ENCODE results near the gene FSTL4.

FSTL4 gene

GRCh38 chr5:133253671-133254070 is 358.7 kb downstream of the FSTL4 start:
- H3K4me1 ChIP-seq (ENCODE audit: control insufficient read depth in 2 of 2, insufficient read depth in 2 of 2, low read length in 2 of 2): no peaks in the 10 kb centered on the region
- no peaks in the 10 kb centered on the region for H3K36me3 ChIP-seq (ENCODE audit: control insufficient read depth in 2 of 2, insufficient read depth in 2 of 2, low read length in 2 of 2)
- H3K9me3 ChIP-seq (ENCODE audit: control insufficient read depth in 2 of 2, low read length in 2 of 2): no peaks in the 10 kb centered on the region
- no peak overlapping the region for H3K4me3 ChIP-seq (ENCODE audit: low read length in 2 of 2)
- H3K9ac ChIP-seq (ENCODE audit: low read depth in 1 of 2, low read length in 2 of 2): no peak overlapping the region
- H3K27me3 ChIP-seq (ENCODE audit: control insufficient read depth in 2 of 2, insufficient read depth in 2 of 2, low read length in 2 of 2): no peaks in the 10 kb centered on the region
- no peak overlapping the region for H3K27ac ChIP-seq (ENCODE audit: low read depth in 2 of 2, low read length in 2 of 2)

- no peak overlapping the region for H3K9ac ChIP-seq (ENCODE audit: low read depth in 1 of 2, low read length in 2 of 2)
- H3K36me3 ChIP-seq (ENCODE audit: control insufficient read depth in 2 of 2, insufficient read depth in 2 of 2, low read length in 2 of 2): no peaks in the 10 kb centered on the region
- no peaks in the 10 kb centered on the region for H3K27me3 ChIP-seq (ENCODE audit: control insufficient read depth in 2 of 2, insufficient read depth in 2 of 2, low read length in 2 of 2)
- no peaks in the 10 kb centered on the region for H3K4me1 ChIP-seq (ENCODE audit: control insufficient read depth in 2 of 2, insufficient read depth in 2 of 2, low read length in 2 of 2)
- H3K9me3 ChIP-seq (ENCODE audit: control insufficient read depth in 2 of 2, low read length in 2 of 2): no peaks in the 10 kb centered on the region
- no peak overlapping the region for H3K4me3 ChIP-seq (ENCODE audit: low read length in 2 of 2)
- no peak overlapping the region for H3K27ac ChIP-seq (ENCODE audit: low read depth in 2 of 2, low read length in 2 of 2)
Observed at GRCh38 chr5:133253070-133253469, 359.3 kb downstream of the FSTL4 start.

GRCh38 chr5:133252133-133252480 is 360.2 kb downstream of the FSTL4 start:
- H3K9ac ChIP-seq (ENCODE audit: low read depth in 1 of 2, low read length in 2 of 2): no peak overlapping the region
- H3K4me3 ChIP-seq (ENCODE audit: low read length in 2 of 2): no peak overlapping the region
- no peaks in the 10 kb centered on the region for H3K36me3 ChIP-seq (ENCODE audit: control insufficient read depth in 2 of 2, insufficient read depth in 2 of 2, low read length in 2 of 2)
- H3K27me3 ChIP-seq (ENCODE audit: control insufficient read depth in 2 of 2, insufficient read depth in 2 of 2, low read length in 2 of 2): no peaks in the 10 kb centered on the region
- H3K27ac ChIP-seq (ENCODE audit: low read depth in 2 of 2, low read length in 2 of 2): no peak overlapping the region
- H3K4me1 ChIP-seq (ENCODE audit: control insufficient read depth in 2 of 2, insufficient read depth in 2 of 2, low read length in 2 of 2): no peaks in the 10 kb centered on the region
- no peaks in the 10 kb centered on the region for H3K9me3 ChIP-seq (ENCODE audit: control insufficient read depth in 2 of 2, low read length in 2 of 2)

- Histone ChIP-seq H3K36me3 (ENCODE audit: control insufficient read depth in 2 of 2, insufficient read depth in 2 of 2, low read length in 2 of 2) (no peaks in the 10 kb centered on the region), H3K4me1 (ENCODE audit: control insufficient read depth in 2 of 2, insufficient read depth in 2 of 2, low read length in 2 of 2) (no peaks in the 10 kb centered on the region), H3K4me3 (ENCODE audit: low read length in 2 of 2) (no peak overlapping the region), H3K27ac (ENCODE audit: low read depth in 2 of 2, low read length in 2 of 2) (no peak overlapping the region), H3K27me3 (ENCODE audit: control insufficient read depth in 2 of 2, insufficient read depth in 2 of 2, low read length in 2 of 2) (no peaks in the 10 kb centered on the region), H3K9ac (ENCODE audit: low read depth in 1 of 2, low read length in 2 of 2) (no peak overlapping the region), H3K9me3 (ENCODE audit: control insufficient read depth in 2 of 2, low read length in 2 of 2) (no peaks in the 10 kb centered on the region)
Observed at GRCh38 chr5:133251296-133252132, 360.8 kb downstream of the FSTL4 start.

GRCh38 chr5:133250527-133250926 is 361.8 kb downstream of the FSTL4 start:
- Histone ChIP-seq H3K36me3 (ENCODE audit: control insufficient read depth in 2 of 2, insufficient read depth in 2 of 2, low read length in 2 of 2) (no peaks in the 10 kb centered on the region), H3K9me3 (ENCODE audit: control insufficient read depth in 2 of 2, low read length in 2 of 2) (no peaks in the 10 kb centered on the region), H3K4me3 (ENCODE audit: low read length in 2 of 2) (no peak overlapping the region), H3K27me3 (ENCODE audit: control insufficient read depth in 2 of 2, insufficient read depth in 2 of 2, low read length in 2 of 2) (no peaks in the 10 kb centered on the region), H3K27ac (ENCODE audit: low read depth in 2 of 2, low read length in 2 of 2) (no peak overlapping the region), H3K4me1 (ENCODE audit: control insufficient read depth in 2 of 2, insufficient read depth in 2 of 2, low read length in 2 of 2) (no peaks in the 10 kb centered on the region), H3K9ac (ENCODE audit: low read depth in 1 of 2, low read length in 2 of 2) (no peak overlapping the region)

GRCh38 chr5:133249593-133249992 is 362.7 kb downstream of the FSTL4 start:
- Histone ChIP-seq H3K27ac (ENCODE audit: low read depth in 2 of 2, low read length in 2 of 2) (no peak overlapping the region), H3K4me1 (ENCODE audit: control insufficient read depth in 2 of 2, insufficient read depth in 2 of 2, low read length in 2 of 2) (no peaks in the 10 kb centered on the region), H3K27me3 (ENCODE audit: control insufficient read depth in 2 of 2, insufficient read depth in 2 of 2, low read length in 2 of 2) (no peaks in the 10 kb centered on the region), H3K36me3 (ENCODE audit: control insufficient read depth in 2 of 2, insufficient read depth in 2 of 2, low read length in 2 of 2) (no peaks in the 10 kb centered on the region), H3K9me3 (ENCODE audit: control insufficient read depth in 2 of 2, low read length in 2 of 2) (no peaks in the 10 kb centered on the region), H3K4me3 (ENCODE audit: low read length in 2 of 2) (no peak overlapping the region), H3K9ac (ENCODE audit: low read depth in 1 of 2, low read length in 2 of 2) (no peak overlapping the region)

- no peak overlapping the region for H3K27ac ChIP-seq (ENCODE audit: low read depth in 2 of 2, low read length in 2 of 2)
- peaks cover 0 to 6% of the 10 kb centered on the region in 2 donors for H3K4me1 ChIP-seq (ENCODE audit: control insufficient read depth in 2 of 2, insufficient read depth in 2 of 2, low read length in 2 of 2)
- H3K4me3 ChIP-seq (ENCODE audit: low read length in 2 of 2): no peak overlapping the region
- no peaks in the 10 kb centered on the region for H3K9me3 ChIP-seq (ENCODE audit: control insufficient read depth in 2 of 2, low read length in 2 of 2)
- H3K27me3 ChIP-seq (ENCODE audit: control insufficient read depth in 2 of 2, insufficient read depth in 2 of 2, low read length in 2 of 2): no peaks in the 10 kb centered on the region
- no peak overlapping the region for H3K9ac ChIP-seq (ENCODE audit: low read depth in 1 of 2, low read length in 2 of 2)
- H3K36me3 ChIP-seq (ENCODE audit: control insufficient read depth in 2 of 2, insufficient read depth in 2 of 2, low read length in 2 of 2): no peaks in the 10 kb centered on the region
Observed at GRCh38 chr5:133247881-133248624, 364.3 kb downstream of the FSTL4 start.

GRCh38 chr5:133247151-133247709 is 365.1 kb downstream of the FSTL4 start:
- Histone ChIP-seq H3K4me3 (ENCODE audit: low read length in 2 of 2) (no peak overlapping the region), H3K9ac (ENCODE audit: low read depth in 1 of 2, low read length in 2 of 2) (no peak overlapping the region), H3K9me3 (ENCODE audit: control insufficient read depth in 2 of 2, low read length in 2 of 2) (no peaks in the 10 kb centered on the region), H3K4me1 (ENCODE audit: control insufficient read depth in 2 of 2, insufficient read depth in 2 of 2, low read length in 2 of 2) (peaks cover 0 to 6% of the 10 kb centered on the region in 2 donors), H3K36me3 (ENCODE audit: control insufficient read depth in 2 of 2, insufficient read depth in 2 of 2, low read length in 2 of 2) (no peaks in the 10 kb centered on the region), H3K27ac (ENCODE audit: low read depth in 2 of 2, low read length in 2 of 2) (no peak overlapping the region), H3K27me3 (ENCODE audit: control insufficient read depth in 2 of 2, insufficient read depth in 2 of 2, low read length in 2 of 2) (no peaks in the 10 kb centered on the region)

GRCh38 chr5:133246376-133247150 is 365.8 kb downstream of the FSTL4 start:
- Histone ChIP-seq H3K9ac (ENCODE audit: low read depth in 1 of 2, low read length in 2 of 2) (no peak overlapping the region), H3K27ac (ENCODE audit: low read depth in 2 of 2, low read length in 2 of 2) (no peak overlapping the region), H3K9me3 (ENCODE audit: control insufficient read depth in 2 of 2, low read length in 2 of 2) (no peaks in the 10 kb centered on the region), H3K4me3 (ENCODE audit: low read length in 2 of 2) (no peak overlapping the region), H3K36me3 (ENCODE audit: control insufficient read depth in 2 of 2, insufficient read depth in 2 of 2, low read length in 2 of 2) (no peaks in the 10 kb centered on the region), H3K4me1 (ENCODE audit: control insufficient read depth in 2 of 2, insufficient read depth in 2 of 2, low read length in 2 of 2) (peaks cover 0 to 6% of the 10 kb centered on the region in 2 donors), H3K27me3 (ENCODE audit: control insufficient read depth in 2 of 2, insufficient read depth in 2 of 2, low read length in 2 of 2) (no peaks in the 10 kb centered on the region)

GRCh38 chr5:133246053-133246370 is 366.3 kb downstream of the FSTL4 start:
- Histone ChIP-seq H3K9me3 (ENCODE audit: control insufficient read depth in 2 of 2, low read length in 2 of 2) (no peaks in the 10 kb centered on the region), H3K36me3 (ENCODE audit: control insufficient read depth in 2 of 2, insufficient read depth in 2 of 2, low read length in 2 of 2) (no peaks in the 10 kb centered on the region), H3K27ac (ENCODE audit: low read depth in 2 of 2, low read length in 2 of 2) (no peak overlapping the region), H3K4me3 (ENCODE audit: low read length in 2 of 2) (no peak overlapping the region), H3K9ac (ENCODE audit: low read depth in 1 of 2, low read length in 2 of 2) (no peak overlapping the region), H3K4me1 (ENCODE audit: control insufficient read depth in 2 of 2, insufficient read depth in 2 of 2, low read length in 2 of 2) (peaks cover 0 to 6% of the 10 kb centered on the region in 2 donors), H3K27me3 (ENCODE audit: control insufficient read depth in 2 of 2, insufficient read depth in 2 of 2, low read length in 2 of 2) (no peaks in the 10 kb centered on the region)

All from mucosa of rectum (tissue), 2 donors.